Neural cell (in vitro differentiated cells): ENCODE measurements around the gene NUDCD3. TPM values are rescaled to one million over a fixed set of nuclear protein-coding genes. Genes with fewer than 3 reads are reported as not detected.

Source experiments
- H2AFZ ChIP-seq: fragments of 200-600, 300-800 bp; sonication (generic), shearing (Covaris generic); 2 replicates; pipeline ENCODE4 v1.6.0; 2014; ENCODE audit warnings: low read depth, mild to moderate bottlenecking, antibody characterized with exemption, low read length, moderate library complexity
- H3F3A ChIP-seq: fragments of 200-600 bp; shearing (Covaris generic); 2 replicates; pipeline ENCODE4 v1.6.1; 2016; ENCODE audit warnings: mild to moderate bottlenecking, moderate library complexity, mixed read lengths, antibody characterized with exemption, low read length; ENCODE audit not compliant: insufficient read depth, poor library complexity, severe bottlenecking
- H3K27ac ChIP-seq: fragments of 200-600, 300-800 bp; sonication (generic), shearing (Covaris generic); 2 replicates; pipeline ENCODE4 v1.5.1; 2014; ENCODE audit warnings: mild to moderate bottlenecking, low read length, moderate library complexity
- H3K27me3 ChIP-seq: fragments of 300-800, 200-600 bp; sonication (generic), shearing (Covaris generic); 2 replicates; pipeline ENCODE4 v1.6.0; 2014; ENCODE audit warnings: mild to moderate bottlenecking, low read depth, low read length, moderate library complexity; ENCODE audit not compliant: insufficient read depth
- H3K36me3 ChIP-seq: fragments of 300-800, 200-600 bp; sonication (generic), shearing (Covaris generic); 2 replicates; pipeline ENCODE4 v1.5.1; 2014; ENCODE audit warnings: mild to moderate bottlenecking, antibody characterized with exemption, low read length, moderate library complexity; ENCODE audit not compliant: insufficient read depth
- H3K4me2 ChIP-seq: fragments of 300-800, 200-600 bp; sonication (generic), shearing (Covaris generic); 2 replicates; pipeline ENCODE4 v1.6.0; 2014; ENCODE audit warnings: mild to moderate bottlenecking, low read length
- H3K4me3 ChIP-seq: fragments of 300-800, 200-600 bp; sonication (generic), shearing (Covaris generic); 2 replicates; pipeline ENCODE4 v1.5.1; 2014; ENCODE audit warnings: mild to moderate bottlenecking, low read length, moderate library complexity
- H3K79me2 ChIP-seq: fragments of 200-600 bp; shearing (Covaris generic); replicated peaks from 2 replicates; pipeline ENCODE4 v1.6.0; 2014; ENCODE audit warnings: mild to moderate bottlenecking, low read length, moderate library complexity; ENCODE audit not compliant: insufficient read depth
- H3K9ac ChIP-seq: fragments of 300-800, 200-600 bp; sonication (generic), shearing (Covaris generic); 2 replicates; pipeline ENCODE4 v1.6.1; 2016; ENCODE audit warnings: mild to moderate bottlenecking, low read length, mixed read lengths
- H3K9me2 ChIP-seq: fragments of 200-600 bp; shearing (Covaris generic); 2 replicates; pipeline ENCODE4 v1.6.1; 2016; ENCODE audit warnings: mild to moderate bottlenecking, low read length, mixed read lengths; ENCODE audit not compliant: insufficient read depth
- H3K9me3 ChIP-seq: fragments of 200-600, 300-800 bp; sonication (generic), shearing (Covaris generic); 2 replicates; pipeline ENCODE4 v1.6.1; 2016; ENCODE audit warnings: mild to moderate bottlenecking, mixed run types, low read length, moderate library complexity, mixed read lengths
- H4K20me1 ChIP-seq: fragments of 200-600 bp; shearing (Covaris generic); 2 replicates; pipeline ENCODE4 v1.6.1; 2016; ENCODE audit warnings: mild to moderate bottlenecking, mixed run types; ENCODE audit not compliant: insufficient read depth
- CTCF ChIP-seq: fragments of 450-650 bp; IDR thresholded peaks from 2 replicates; pipeline ENCODE4 v1.5.1; 2014; ENCODE audit warnings: antibody characterized with exemption, mild to moderate bottlenecking, moderate library complexity; ENCODE audit not compliant: poor library complexity, severe bottlenecking
- EP300 ChIP-seq: fragments of 450-650 bp; conservative IDR thresholded peaks from 2 replicates; pipeline ENCODE4 v1.6.1; 2014; ENCODE audit warnings: antibody characterized with exemption, mild to moderate bottlenecking, moderate library complexity; ENCODE audit not compliant: poor library complexity, severe bottlenecking
- EZH2 ChIP-seq: fragments of 200-600, 300-800 bp; shearing (Covaris generic), sonication (generic); IDR thresholded peaks from 2 replicates; pipeline ENCODE4 v1.6.1; 2014; ENCODE audit warnings: antibody characterized with exemption, low read length, borderline replicate concordance, mild to moderate bottlenecking; ENCODE audit not compliant: insufficient read depth, poor library complexity, severe bottlenecking
- MXI1 ChIP-seq: fragments of 450-650 bp; conservative IDR thresholded peaks from 2 replicates; pipeline ENCODE4 v1.6.1; 2014; ENCODE audit warnings: antibody characterized with exemption, mild to moderate bottlenecking; ENCODE audit not compliant: poor library complexity, severe bottlenecking
- POLR2AphosphoS5 ChIP-seq: IDR thresholded peaks from 2 replicates; pipeline ENCODE4 v1.6.1; 2012
- RAD21 ChIP-seq: fragments of 450-650 bp; conservative IDR thresholded peaks from 2 replicates; pipeline ENCODE4 v1.6.1; 2014; ENCODE audit warnings: antibody characterized with exemption, mild to moderate bottlenecking, moderate library complexity
- REST ChIP-seq: IDR thresholded peaks from 2 replicates; pipeline ENCODE4 v1.6.1; 2012; ENCODE audit warnings: borderline replicate concordance
- SMC3 ChIP-seq: fragments of 450-650 bp; conservative IDR thresholded peaks from 2 replicates; pipeline ENCODE4 v1.6.1; 2014; ENCODE audit warnings: antibody characterized with exemption, mild to moderate bottlenecking, moderate library complexity; ENCODE audit not compliant: poor library complexity
- TAF1 ChIP-seq: IDR thresholded peaks from 2 replicates; pipeline ENCODE4 v1.6.1; 2012; ENCODE audit warnings: low read depth
- polyA plus RNA-seq: library from polyadenylated mRNA; depleted of rRNA; stranded (reverse); fragments of >200 nt; gene quantifications from 2 replicates; pipeline ENCODE4 v1.2.3, GENCODE V29; 2014

NUDCD3 gene
- polyA plus RNA-seq, 1 donor from 2014 or later = 69.9 TPM

- Histone ChIP-seq H3K4me2 (no peak overlapping the region), H3K27me3 (no peaks in the 10 kb centered on the region), H4K20me1 (no peaks in the 10 kb centered on the region), H3K9me3 (no peaks in the 10 kb centered on the region), H3K27ac (no peak overlapping the region), H3K36me3 (no peaks in the 10 kb centered on the region), H3K9me2 (no peaks in the 10 kb centered on the region), H3F3A (no peaks in the 10 kb centered on the region), H2AFZ (no peak overlapping the region), H3K79me2 (no peaks in the 10 kb centered on the region), H3K9ac (no peak overlapping the region), H3K4me3 (no peak overlapping the region)
- TF ChIP-seq MXI1 (no peak), EP300 (no peak), SMC3 (no peak), REST (no peak), EZH2 (no peak), TAF1 (no peak), CTCF (no peak), RAD21 (no peak), POLR2AphosphoS5 (no peak)
These were observed 107.8 kb downstream of the NUDCD3 start for GRCh38 chr7:44382459-44383265.

GRCh38 chr7:44381494-44382220 lies 108.8 kb downstream of the NUDCD3 start:
- H3K9ac ChIP-seq = no peak overlapping the region
- H3K4me3 ChIP-seq = no peak overlapping the region
- TF ChIP-seq SMC3 (no peak), MXI1 (no peak), EP300 (no peak), CTCF (no peak), REST (no peak), TAF1 (no peak), RAD21 (no peak), POLR2AphosphoS5 (no peak), EZH2 (no peak)
- H3K9me3 ChIP-seq = no peaks in the 10 kb centered on the region
- H4K20me1 ChIP-seq = no peaks in the 10 kb centered on the region
- no peaks in the 10 kb centered on the region for H3K9me2 ChIP-seq
- H3K27ac ChIP-seq = no peak overlapping the region
- no peaks in the 10 kb centered on the region for H3K36me3 ChIP-seq
- no peaks in the 10 kb centered on the region for H3F3A ChIP-seq
- H2AFZ ChIP-seq = no peak overlapping the region
- no peaks in the 10 kb centered on the region for H3K27me3 ChIP-seq
- H3K4me2 ChIP-seq = no peak overlapping the region
- no peaks in the 10 kb centered on the region for H3K79me2 ChIP-seq
